NCI-H1048 (cell line): Measurements from ENCODE around the gene E2F2.

Experiments
- DNase-seq: peaks from one replicate; lab custom pipeline; 2025; lab: John Stamatoyannopoulos, UW

The E2F2 gene

GRCh38 chr1:23562137-23562876 lies 31.3 kb upstream of the E2F2 start:
- DNase-seq: peak; percentile 95

DNA sequence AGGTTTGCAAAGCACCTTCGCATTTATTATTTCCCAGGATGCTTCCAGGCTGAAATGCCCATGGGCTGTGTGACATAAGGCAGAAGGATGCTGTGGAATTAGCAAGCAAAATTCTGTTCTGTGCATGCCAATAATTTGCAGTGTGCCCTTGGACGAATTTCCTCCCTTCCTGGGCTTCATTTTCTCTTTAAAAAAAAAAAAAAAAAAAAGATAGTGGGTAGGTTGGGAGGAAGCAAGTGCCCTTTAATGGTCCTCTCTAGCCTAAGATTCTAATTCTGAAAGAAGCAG lies 30.7 kb upstream of the E2F2 start:
- no peak for DNase-seq

DNA sequence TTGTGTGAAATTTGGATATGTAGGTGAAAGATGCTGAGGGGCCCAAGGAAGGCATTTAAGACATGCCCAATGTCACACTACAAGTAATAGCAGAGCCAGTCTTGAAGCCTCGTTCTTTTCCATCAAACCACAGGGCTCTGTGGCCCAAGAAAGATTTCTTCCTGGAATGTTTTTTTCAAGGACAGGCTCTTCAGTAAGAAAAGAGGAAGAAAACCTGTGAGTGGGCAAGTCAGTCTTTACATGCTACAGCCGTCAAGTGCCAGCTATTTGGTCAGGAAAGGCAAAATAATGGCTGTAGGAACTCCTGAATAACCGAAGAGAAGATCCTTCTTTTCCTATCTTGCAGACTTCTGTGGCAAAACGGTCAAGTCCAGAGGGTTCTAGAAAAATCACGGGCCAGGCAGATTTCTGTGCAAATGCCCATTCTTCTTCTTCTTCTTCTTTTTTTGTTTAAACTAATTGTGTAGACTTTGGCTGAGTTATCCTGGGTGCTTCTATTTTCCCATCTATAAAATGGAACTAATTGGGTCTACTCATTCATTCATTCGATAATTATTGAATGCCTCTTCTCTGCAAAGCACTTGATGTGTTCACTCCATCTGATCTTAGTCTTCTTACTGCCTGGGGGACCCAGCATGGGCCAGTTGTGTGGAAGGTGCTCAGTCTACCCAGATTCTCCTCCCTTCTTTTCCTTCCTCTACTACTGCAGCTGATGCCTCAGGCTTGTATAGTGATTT lies 30.2 kb upstream of the E2F2 start:
- DNase-seq: no peak

DNA sequence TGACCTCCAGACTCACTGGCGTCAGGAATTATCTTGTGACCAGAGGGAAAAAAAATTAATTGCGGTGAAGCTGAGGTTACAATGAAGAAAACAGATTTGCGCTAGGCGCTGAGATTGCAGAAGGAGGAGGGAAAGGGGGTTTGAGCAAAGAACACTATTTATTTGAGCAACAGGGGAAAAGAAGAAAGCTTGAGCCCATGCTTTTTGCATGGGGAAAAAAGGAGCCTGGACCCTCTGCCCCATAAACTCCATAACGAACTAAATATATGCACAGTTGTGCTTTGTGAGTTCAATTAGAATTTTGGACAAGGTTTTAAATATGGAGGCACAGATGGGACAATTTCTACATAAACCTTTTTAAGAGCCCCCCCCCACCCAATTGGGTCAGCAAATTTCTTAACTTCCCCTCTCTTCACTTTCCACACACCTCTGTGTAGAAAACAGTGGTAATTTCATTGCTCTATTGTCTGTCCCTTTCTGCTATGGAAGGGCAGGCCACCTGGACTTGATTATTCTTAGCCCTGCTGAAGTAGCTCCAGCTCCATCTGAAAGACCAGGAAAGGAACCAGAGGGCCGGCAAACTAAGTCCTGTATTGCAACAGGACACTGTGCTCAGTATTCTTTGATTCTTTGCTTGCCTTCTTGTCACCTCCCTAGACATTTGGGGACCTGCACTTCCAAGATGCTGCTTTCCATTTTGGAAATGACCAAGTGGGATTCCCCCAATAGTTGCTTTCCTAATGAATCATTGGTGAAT lies 29.1 kb upstream of the E2F2 start:
- DNase-seq: no peak

DNA sequence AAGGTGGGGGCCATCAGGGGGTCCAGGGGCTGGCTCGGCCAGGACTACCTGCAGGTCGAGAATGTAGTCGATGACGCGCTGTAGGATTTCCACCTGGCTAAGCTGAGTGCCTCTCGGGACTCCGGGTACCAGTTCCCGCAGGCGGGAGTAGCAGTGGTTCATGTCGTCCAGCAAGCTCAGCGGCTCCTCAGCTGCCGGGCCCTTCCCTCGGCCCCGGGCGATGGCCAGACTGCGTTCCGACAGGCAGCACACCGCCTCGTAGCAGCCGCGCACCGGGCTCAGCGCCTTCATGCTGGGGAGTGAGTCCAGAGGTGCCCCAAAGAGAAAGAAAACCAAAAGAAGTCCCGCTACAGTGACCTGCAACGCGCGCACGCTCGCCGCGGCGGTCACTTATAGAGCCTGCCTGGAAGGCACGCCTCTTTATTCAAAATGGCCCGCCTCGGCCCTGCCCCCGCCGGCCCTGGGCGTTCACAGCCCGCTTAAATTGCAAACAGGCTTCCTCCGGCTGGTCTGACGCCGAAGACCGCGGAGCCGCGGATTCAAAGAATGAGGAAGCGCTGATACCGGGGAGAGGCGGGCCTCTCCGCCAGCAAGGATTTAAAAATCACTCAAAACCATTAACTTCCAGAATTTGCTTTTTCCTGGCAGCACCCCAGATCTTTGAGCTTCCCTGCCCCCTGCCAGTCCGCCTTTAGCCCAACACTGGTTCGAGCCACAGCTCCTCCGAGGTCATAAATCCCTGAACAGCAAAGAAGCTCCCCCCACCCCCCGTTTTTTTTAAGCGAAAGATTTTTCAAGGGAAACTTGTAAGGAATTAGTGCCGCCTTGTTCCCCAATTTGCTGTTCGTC lies 28.3 kb upstream of the E2F2 start, which contains the start of gene ID3:
Gene ID3 (minus strand): TSS at position 366 of the 849 bp plus-strand sequence. CDS start 75 bp downstream, at position 291.
- peak; percentile 87 for DNase-seq

- DNase-seq: no peak
Measured at GRCh38 chr1:23558872-23559135, 27.8 kb upstream of the E2F2 start.

DNA sequence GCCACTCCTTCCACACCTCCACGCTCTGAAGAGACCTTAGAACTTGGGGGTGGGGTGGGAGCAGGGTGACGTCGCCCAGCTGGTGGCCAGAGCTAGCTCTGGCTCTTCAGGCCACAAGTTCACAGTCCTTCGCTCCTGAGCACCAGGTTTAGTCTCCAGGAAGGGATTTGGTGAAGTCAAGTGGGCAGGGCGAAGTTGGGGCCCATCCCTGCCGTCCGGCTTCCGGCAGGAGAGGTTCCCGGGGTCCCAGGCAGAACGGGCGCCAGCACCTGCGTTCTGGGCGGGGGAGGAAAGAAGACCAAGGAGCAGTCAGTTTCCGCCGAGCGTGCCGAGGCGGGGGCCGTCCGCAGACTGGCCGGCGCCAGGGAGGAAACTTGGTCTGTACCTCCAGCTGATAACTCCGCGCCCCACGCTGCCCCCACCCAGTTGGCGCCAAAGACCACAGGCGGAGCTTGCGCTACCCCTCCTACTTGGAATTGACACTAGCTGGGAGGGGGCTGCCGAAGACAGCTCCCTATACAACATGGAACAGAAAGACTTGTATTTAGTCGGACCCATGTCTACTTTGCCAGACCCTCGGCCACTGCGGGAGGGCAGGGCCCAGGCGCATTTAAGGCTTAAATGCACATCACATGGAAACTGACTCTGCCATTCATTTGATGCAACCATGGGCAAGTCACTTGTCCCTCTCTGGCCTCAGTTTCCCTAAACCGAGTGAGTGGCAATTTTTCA lies 27.3 kb upstream of the E2F2 start:
- no peak for DNase-seq

- DNase-seq: no peak
Measured at GRCh38 chr1:23557471-23558124, 26.6 kb upstream of the E2F2 start.

DNA sequence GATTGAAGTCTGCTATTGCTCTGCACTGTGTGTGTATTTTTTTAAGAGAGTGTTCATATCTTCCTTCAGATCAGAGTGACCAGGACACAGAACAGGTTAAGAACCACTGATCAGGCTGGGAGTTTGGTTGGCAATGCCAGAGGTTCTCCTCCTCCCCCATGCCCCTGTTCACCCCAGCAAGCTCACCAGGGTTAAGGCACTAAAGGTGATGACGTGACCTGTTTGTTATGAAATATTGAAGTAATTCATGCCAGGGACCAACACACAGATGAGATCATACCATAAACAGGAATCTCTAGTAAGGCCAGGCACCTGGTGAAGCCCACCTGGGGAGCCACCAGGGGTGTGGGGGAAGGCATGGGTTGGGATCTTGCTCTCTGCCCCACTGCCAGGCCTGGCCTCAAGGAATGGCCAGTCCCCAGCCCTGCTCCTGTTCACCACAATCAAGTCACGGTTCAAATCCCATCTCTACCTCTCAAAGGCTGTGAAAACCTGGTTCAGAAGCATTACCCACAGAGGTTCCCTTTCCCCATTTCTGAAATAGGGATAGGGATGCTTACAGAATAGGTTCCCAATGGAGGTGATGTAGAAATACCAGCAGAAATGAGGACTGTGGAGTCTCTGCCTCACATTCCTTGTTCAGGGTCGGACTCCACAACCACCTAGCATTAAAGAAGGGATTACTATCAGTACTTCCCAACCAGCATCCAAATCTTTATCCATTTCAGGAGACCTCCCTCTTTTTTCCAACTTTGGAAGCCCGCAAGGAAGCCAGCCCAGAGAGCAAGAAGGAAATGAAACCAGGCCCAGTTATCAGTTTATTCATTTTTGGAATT lies 25.8 kb upstream of the E2F2 start:
- DNase-seq: no peak

- DNase-seq: no peak
Measured at GRCh38 chr1:23555986-23556634, 25.1 kb upstream of the E2F2 start.

DNA sequence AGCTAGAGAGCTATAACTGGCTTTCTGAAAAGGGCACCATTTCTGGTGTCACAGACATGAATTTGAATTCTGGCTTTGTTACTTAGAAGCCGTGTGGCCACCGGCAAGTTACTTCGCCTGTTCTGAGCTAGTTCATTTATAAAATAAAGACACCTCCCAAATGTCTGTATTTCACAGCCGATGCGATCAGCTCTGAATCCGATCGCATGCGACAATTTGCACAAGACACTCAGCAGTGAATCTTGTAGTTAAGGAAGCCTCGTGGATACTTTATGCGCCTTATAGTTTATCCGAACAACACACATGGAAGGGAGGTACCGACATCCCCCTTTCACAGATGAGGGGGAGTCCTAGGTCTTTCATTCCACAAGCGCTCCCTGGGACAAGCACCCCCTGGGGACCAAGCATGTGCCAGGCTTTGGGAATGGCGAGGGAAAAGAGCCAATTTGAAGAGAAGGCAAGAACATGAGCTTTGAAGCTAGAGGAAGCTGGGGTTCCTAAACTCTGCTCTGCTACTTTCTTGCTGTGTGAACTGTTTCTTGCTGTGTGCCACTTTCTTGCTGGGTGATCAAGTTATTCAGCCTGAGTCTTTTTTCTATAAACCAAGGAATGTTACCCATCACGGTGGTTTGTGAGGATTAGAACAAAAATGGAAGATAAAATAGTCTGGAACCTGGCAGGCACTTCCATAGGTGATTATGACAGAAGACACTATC lies 24.4 kb upstream of the E2F2 start:
- no peak for DNase-seq

DNA sequence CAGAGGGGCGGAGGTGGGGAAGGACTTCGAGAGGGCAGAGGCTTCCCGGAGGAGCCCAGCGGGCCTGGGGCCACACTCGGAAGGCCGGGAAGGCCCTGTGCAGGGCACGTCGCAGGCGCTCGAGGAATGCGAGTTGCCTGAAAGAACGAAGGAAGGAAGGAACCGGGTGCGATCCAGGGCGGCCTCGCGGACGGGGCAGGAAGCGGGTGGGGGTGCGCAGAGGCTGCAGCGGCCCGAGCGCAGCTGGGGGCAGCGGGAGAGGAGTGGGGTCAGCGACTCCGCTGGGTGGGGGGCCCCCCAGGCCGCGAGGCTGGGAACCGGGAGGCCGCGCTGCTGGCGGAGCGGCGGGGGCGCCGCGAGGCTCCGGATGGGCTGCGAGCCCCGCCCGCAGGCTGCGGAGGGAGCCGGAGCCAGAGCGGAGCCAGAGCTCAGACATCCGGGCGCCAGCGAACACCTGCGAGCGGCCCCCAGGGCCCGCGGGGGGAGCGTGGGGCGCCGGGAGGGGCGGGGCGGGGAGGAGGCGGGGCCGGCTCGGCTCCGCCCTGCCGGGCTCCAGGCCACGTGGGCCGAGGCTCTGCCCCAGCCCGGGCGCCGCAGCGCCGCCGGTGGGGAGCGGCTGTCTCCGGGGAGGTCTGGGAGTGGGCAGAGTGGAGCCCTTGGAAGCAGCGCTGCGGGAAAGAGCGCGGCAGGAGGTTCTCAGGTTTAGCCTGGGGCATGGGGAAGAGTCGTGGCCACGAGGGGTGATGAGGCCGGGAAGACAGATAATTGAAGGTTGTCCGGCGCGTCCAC lies 23.6 kb upstream of the E2F2 start:
- DNase-seq: peak; percentile 67

DNA sequence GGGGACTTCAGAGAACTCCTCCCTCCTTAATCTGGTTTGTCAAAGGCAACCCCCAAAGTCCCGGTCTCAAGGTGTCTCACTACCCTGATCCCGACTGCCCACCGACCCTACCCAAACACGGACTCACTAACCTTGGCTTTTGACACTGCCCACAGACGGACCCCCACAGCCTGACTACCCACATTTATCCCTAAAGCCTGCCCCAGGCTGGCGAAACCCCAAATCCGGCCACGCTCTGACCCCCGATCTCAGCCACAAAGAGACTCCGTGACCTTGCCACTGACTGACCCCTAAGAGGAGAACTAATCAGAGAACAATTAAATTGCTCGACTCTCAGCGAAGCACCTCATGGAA lies 23.1 kb upstream of the E2F2 start:
- DNase-seq: no peak

DNA sequence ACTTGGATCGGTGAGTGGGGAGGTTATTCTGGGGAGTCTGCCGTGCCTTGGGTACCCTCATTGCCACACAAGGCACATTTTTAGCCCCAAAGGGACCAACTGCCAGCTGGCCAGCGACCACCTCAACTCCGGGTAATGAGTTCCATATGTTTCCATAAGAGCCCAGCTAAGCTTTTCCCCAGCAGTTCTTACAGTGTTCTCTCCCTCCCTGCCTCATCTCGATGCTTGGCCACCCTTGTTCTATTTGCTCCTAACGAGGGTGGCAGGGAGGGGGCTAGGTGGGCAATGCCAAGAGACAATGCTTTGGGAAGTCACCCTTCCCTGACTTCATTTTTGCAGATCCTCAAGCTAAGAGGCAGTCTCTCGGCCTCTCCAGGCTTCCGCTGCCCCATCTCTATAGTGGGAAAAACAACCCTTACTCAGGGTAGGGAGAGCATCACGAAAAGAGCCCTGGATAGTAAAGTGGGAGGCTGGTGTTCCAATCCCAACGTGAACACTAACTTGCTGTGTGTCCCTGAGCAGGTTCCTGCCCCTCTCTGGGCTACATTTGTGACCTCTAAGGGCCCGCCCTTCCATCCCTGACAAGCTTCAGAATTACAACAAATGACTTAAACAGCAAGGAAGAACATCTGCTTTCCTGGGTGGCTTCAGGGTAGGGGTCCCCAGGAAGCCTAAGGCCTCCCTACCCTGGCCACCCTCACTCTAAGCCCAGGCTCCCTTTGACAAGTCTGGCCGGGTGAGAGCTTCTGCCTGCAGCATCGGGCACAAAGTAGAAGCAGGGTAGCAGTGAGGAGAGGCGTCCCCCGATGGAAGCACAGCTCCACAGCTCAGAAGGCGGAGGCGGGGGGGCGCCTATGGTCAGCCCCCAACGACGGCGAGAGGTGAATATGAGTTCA lies 22.4 kb upstream of the E2F2 start:
- DNase-seq: no peak

DNA sequence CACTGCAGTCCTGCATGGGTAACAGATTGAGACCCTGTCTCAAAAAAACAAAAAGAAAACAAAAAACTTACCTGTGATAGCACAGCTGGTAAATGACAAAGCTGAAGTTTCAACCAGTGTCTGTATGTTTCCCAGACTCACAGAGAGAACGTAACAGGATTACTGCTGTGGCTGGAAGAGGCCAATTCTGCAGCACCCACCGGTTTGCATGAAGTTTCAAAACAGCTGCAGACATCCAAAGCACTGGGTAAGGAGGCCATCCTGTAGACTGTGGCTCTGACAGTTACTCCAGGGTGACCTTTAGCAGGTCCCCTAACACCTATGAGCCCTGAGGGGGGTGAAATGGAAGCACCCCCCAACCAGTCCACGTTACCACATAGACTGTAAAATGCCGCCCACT lies 20.8 kb upstream of the E2F2 start:
- DNase-seq: no peak

DNA sequence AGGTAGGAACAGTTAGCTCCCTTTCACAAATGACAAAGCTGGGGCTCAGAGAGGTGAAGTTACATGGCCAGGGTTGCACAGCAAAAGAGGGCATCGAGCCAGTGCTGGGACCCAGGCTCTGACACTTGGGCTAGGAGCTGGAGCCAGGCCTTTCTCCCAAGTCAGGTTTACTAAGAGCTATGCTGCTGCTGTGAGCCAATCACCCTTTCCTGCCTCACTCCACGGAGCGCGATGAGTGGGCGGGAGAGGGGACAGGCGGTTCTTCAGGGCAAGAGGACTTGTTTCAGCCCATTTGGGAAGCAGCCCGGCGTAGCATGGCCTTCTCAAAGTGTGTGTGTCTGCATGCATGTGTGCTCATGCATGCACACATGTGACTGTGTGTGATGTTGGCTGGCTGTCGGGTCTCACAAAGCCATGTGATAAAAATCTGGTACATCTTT lies 17.7 kb upstream of the E2F2 start:
- no peak for DNase-seq

DNA sequence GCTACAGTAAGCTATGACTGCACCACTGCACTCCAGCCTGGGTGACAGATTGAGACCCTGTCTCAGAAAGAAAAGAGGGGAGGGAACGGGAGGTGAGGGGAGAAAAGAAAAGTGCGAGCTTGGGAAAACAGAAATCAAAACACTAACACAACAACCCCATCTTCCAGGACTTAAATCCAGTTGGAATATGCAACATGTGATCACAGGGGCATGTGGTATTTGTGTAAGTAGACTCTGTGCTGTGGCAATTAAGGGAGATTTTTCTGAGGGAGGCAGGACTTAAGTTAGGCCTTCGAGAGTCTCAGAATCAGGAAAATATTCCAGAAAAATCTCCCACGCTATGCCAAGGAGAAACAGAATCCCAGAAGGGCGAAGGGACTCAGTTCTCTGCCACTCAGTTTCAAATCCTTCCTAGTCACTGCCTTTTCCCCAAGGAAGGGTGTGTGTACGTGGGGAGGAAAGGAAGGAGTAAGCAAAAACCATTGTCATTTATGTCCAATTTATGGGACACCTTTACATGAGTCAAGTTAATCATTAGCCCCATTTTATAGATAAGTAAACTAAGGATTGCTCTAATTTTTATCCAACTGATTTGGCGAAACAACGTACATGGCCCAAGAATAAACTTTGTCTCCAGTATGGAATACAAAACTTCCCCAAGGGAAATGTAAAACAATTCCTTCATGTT lies 16.0 kb upstream of the E2F2 start:
- no peak for DNase-seq
